DOHH2 (cell line): ENCODE measurements around the gene FBXO10.

Experiments
- CTCF ChIP-seq: fragments of 200-600 bp; sonication (generic); IDR thresholded peaks from one replicate; pipeline ENCODE4 v1.5.1; 2014; ENCODE audit warnings: antibody characterized with exemption, mild to moderate bottlenecking, low read depth, low read length; ENCODE audit not compliant: poor library complexity, severe bottlenecking
- EZH2phosphoT487 ChIP-seq: fragments of 200-600 bp; sonication (generic); IDR thresholded peaks from 2 replicates; pipeline ENCODE4 v1.6.1; 2017; ENCODE audit warnings: borderline replicate concordance, mild to moderate bottlenecking, antibody characterized with exemption, low read length, moderate library complexity, mixed read lengths

- TF ChIP-seq CTCF, result no peak
- no peak for TF ChIP-seq EZH2phosphoT487
Observed at GRCh38 chr9:37551888-37552287, 24.3 kb downstream of the FBXO10 start.
